ENCODE data around the gene ELP1. TPM values are rescaled to one million over a fixed set of nuclear protein-coding genes. Genes with fewer than 3 reads are reported as not detected.
"Not testable (repeated sequence)": the region's sequence is repeated elsewhere in the genome, so short reads cannot be mapped to it uniquely, and the experiment has no call there.

Gene ELP1
- polyA plus RNA-seq, 1 donor (not counting 4 experiments of a cell fraction or from before 2014, with no cell fraction given), result 49.6 TPM

DNA sequence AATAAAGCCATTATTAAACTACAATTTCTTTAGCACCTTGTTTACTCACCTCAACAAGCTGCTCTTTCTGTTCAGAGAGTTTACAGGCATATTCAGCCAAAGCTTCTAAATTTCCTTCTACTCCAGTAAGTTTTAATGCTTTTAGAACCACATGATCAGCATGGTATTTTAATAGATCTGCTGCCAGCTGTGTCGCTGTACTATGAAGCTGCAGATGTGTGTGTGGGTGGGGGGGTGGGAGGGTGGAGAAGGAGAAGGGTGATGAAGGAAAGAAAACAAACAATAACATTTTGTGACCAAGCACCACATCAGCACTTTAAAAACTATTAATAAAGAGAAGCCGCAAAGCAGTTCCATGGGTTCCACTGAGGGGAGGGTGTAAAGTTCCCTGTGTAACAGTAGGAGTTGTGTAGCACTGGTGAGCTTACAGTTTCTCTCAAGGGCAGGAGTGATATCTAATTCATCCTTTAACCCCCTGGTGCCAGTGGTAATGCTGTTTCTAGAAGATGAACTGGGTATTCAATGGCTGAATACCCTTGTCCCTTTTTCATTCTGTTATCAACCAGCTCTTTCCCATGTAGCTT, 38.8 kb upstream of the ELP1 start:
- no peaks in the 10 kb centered on the region for H3K9me3 ChIP-seq (ENCODE audit: control insufficient read depth, low read depth, low read length)
- no peak overlapping the region for H2AFZ ChIP-seq (ENCODE audit: control insufficient read depth, low read length)
- no peak for FAIRE-seq
- H3K4me2 ChIP-seq (ENCODE audit: control insufficient read depth, extremely low read depth, insufficient read depth, low read depth, low read length), result no peak overlapping the region
- H3K36me3 ChIP-seq (ENCODE audit: control insufficient read depth in 2 of 2, extremely low read depth in 1 of 2, insufficient read depth in 2 of 2, low read length in 2 of 2), result peaks cover 14 to 19% of the 10 kb centered on the region in 2 experiments
- H3K79me2 ChIP-seq (ENCODE audit: control insufficient read depth, insufficient read depth, low read length), result no peaks in the 10 kb centered on the region
- dilution Hi-C loops (cut with MboI; ENCODE audit: extremely low pct_ligation_motif_present, low sequenced_read_pairs), result no loop called here
- H3K27ac ChIP-seq (ENCODE audit: control insufficient read depth, insufficient read depth, low read length), result no peak overlapping the region
- no peaks in the 10 kb centered on the region for H3K4me1 ChIP-seq (ENCODE audit: control insufficient read depth, extremely low read depth, insufficient read depth, low read length)
- H4K20me1 ChIP-seq (ENCODE audit: control insufficient read depth, extremely low read depth, insufficient read depth, low read length), result no peaks in the 10 kb centered on the region
- H3K9me1 ChIP-seq (ENCODE audit: control insufficient read depth, extremely low read depth, insufficient read depth, low read length), result no peaks in the 10 kb centered on the region
- no peak for TF ChIP-seq EZH2 (IDR thresholded peaks at IDR 0.05; ENCODE audit: low read length)
- TF ChIP-seq, protein P1, sequence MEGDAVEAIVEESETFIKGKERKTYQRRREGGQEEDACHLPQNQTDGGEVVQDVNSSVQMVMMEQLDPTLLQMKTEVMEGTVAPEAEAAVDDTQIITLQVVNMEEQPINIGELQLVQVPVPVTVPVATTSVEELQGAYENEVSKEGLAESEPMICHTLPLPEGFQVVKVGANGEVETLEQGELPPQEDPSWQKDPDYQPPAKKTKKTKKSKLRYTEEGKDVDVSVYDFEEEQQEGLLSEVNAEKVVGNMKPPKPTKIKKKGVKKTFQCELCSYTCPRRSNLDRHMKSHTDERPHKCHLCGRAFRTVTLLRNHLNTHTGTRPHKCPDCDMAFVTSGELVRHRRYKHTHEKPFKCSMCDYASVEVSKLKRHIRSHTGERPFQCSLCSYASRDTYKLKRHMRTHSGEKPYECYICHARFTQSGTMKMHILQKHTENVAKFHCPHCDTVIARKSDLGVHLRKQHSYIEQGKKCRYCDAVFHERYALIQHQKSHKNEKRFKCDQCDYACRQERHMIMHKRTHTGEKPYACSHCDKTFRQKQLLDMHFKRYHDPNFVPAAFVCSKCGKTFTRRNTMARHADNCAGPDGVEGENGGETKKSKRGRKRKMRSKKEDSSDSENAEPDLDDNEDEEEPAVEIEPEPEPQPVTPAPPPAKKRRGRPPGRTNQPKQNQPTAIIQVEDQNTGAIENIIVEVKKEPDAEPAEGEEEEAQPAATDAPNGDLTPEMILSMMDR (optimal IDR thresholded peaks at IDR 0.05 in 1 of 3, IDR thresholded peaks at IDR 0.05 in 1 of 3, conservative IDR thresholded peaks at IDR 0.05 in 1 of 3; ENCODE audit: extremely low read depth in 1 of 3, insufficient read depth in 2 of 3, low read length in 3 of 3), result no peak
- no peak for DNase-seq (ENCODE audit: low read depth, low spot score)
- H3K4me3 ChIP-seq (ENCODE audit: control insufficient read depth in 2 of 3, extremely low read depth in 1 of 3, insufficient read depth in 2 of 3, low read depth in 1 of 3, low read length in 3 of 3), result no peak overlapping the region
- no peaks in the 10 kb centered on the region for H3K27me3 ChIP-seq (ENCODE audit: control insufficient read depth, extremely low read depth, insufficient read depth, low read length)
- H3K9ac ChIP-seq (ENCODE audit: control insufficient read depth, extremely low read depth, insufficient read depth, low read length), result no peak overlapping the region

DNA sequence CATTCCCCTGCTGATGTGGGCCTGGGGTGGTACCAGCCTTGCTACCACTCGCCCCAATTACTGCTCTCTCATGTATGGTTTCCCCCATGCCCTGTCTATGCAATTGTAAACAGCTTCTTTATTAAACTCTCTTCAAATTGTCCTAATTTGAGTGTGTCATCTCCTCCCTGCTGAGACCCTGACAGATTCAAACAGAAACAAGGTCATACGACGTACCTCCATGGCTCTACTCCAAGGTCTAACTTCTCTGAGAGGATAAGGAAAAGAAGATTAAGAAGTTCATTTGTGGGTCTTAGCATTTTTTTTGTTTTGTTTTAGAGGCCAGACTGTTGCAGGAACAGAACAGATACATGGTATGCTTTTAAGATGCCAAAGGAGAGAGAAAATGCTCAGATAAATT, 38.3 kb upstream of the ELP1 start:
- H3K27me3 ChIP-seq (ENCODE audit: control insufficient read depth, extremely low read depth, insufficient read depth, low read length), result no peaks in the 10 kb centered on the region
- TF ChIP-seq, protein P1 (optimal IDR thresholded peaks at IDR 0.05 in 1 of 3, IDR thresholded peaks at IDR 0.05 in 1 of 3, conservative IDR thresholded peaks at IDR 0.05 in 1 of 3; ENCODE audit: extremely low read depth in 1 of 3, insufficient read depth in 2 of 3, low read length in 3 of 3), result no peak
- no peak for TF ChIP-seq EZH2 (IDR thresholded peaks at IDR 0.05; ENCODE audit: low read length)
- H3K9me3 ChIP-seq (ENCODE audit: control insufficient read depth, low read depth, low read length), result no peaks in the 10 kb centered on the region
- no peak overlapping the region for H3K4me3 ChIP-seq (ENCODE audit: control insufficient read depth in 2 of 3, extremely low read depth in 1 of 3, insufficient read depth in 2 of 3, low read depth in 1 of 3, low read length in 3 of 3)
- no peak overlapping the region for H3K27ac ChIP-seq (ENCODE audit: control insufficient read depth, insufficient read depth, low read length)
- dilution Hi-C loops (cut with MboI; ENCODE audit: extremely low pct_ligation_motif_present, low sequenced_read_pairs), result no loop called here
- FAIRE-seq (no peak), DNase-seq (ENCODE audit: low read depth, low spot score) (no peak)
- no peaks in the 10 kb centered on the region for H3K4me1 ChIP-seq (ENCODE audit: control insufficient read depth, extremely low read depth, insufficient read depth, low read length)
- no peaks in the 10 kb centered on the region for H4K20me1 ChIP-seq (ENCODE audit: control insufficient read depth, extremely low read depth, insufficient read depth, low read length)
- no peak overlapping the region for H2AFZ ChIP-seq (ENCODE audit: control insufficient read depth, low read length)
- no peaks in the 10 kb centered on the region for H3K9me1 ChIP-seq (ENCODE audit: control insufficient read depth, extremely low read depth, insufficient read depth, low read length)
- H3K4me2 ChIP-seq (ENCODE audit: control insufficient read depth, extremely low read depth, insufficient read depth, low read depth, low read length), result no peak overlapping the region
- peaks cover 14 to 19% of the 10 kb centered on the region in 2 experiments for H3K36me3 ChIP-seq (ENCODE audit: control insufficient read depth in 2 of 2, extremely low read depth in 1 of 2, insufficient read depth in 2 of 2, low read length in 2 of 2)
- H3K79me2 ChIP-seq (ENCODE audit: control insufficient read depth, insufficient read depth, low read length), result no peaks in the 10 kb centered on the region
- no peak overlapping the region for H3K9ac ChIP-seq (ENCODE audit: control insufficient read depth, extremely low read depth, insufficient read depth, low read length)

DNA sequence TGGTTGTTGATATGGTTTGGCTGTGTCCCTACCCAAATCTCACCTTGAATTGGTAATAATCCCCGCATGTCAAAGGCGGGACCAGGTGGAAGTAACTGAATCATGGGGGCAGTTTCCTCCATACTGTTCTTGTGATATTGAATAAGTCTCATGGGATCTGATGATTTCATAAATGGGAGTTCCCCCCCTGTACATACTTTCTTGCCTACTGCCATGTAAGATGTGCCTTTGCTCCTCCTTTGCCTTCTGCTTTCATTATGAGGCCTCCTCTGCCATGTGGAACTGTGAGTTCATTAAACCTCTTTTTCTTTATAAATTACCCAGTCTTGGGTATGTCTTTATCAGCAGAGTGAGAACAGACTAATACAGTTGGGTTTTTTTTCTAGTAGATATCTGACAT, 37.5 kb upstream of the ELP1 start:
- FAIRE-seq; H3K27me3 ChIP-seq (ENCODE audit: control insufficient read depth, extremely low read depth, insufficient read depth, low read length); H3K9me3 ChIP-seq (ENCODE audit: control insufficient read depth, low read depth, low read length); H4K20me1 ChIP-seq (ENCODE audit: control insufficient read depth, extremely low read depth, insufficient read depth, low read length); H3K79me2 ChIP-seq (ENCODE audit: control insufficient read depth, insufficient read depth, low read length); H3K9me1 ChIP-seq (ENCODE audit: control insufficient read depth, extremely low read depth, insufficient read depth, low read length); dilution Hi-C loops (cut with MboI; ENCODE audit: extremely low pct_ligation_motif_present, low sequenced_read_pairs); H3K27ac ChIP-seq (ENCODE audit: control insufficient read depth, insufficient read depth, low read length); H3K9ac ChIP-seq (ENCODE audit: control insufficient read depth, extremely low read depth, insufficient read depth, low read length); H2AFZ ChIP-seq (ENCODE audit: control insufficient read depth, low read length); DNase-seq (ENCODE audit: low read depth, low spot score); H3K4me2 ChIP-seq (ENCODE audit: control insufficient read depth, extremely low read depth, insufficient read depth, low read depth, low read length); H3K4me1 ChIP-seq (ENCODE audit: control insufficient read depth, extremely low read depth, insufficient read depth, low read length); H3K4me3 ChIP-seq (ENCODE audit: control insufficient read depth in 2 of 3, extremely low read depth in 1 of 3, insufficient read depth in 2 of 3, low read depth in 1 of 3, low read length in 3 of 3): not testable (repeated sequence)
- peaks cover 11 to 15% of the 10 kb centered on the region in 2 experiments for H3K36me3 ChIP-seq (ENCODE audit: control insufficient read depth in 2 of 2, extremely low read depth in 1 of 2, insufficient read depth in 2 of 2, low read length in 2 of 2)
